ENCODE measurements around the gene TAS2R50.
A peak's percentile ranks its signal among the peaks of the same experiment; 100 is the strongest.
"Not testable (repeated sequence)": the region's sequence is repeated elsewhere in the genome, so short reads cannot be mapped to it uniquely, and the experiment has no call there.

Gene TAS2R50

GRCh38 chr12:10986812-10987211, at the start of gene TAS2R50:
Gene TAS2R50 (minus strand): TSS chr12:10986912. CDS start chr12:10986860, 52 bp downstream.
- DNase-seq (ENCODE audit: low read depth) = no peak

GRCh38 chr12:11033959-11034358, 47.2 kb upstream of the TAS2R50 start:
- DNase-seq (ENCODE audit: low read depth) = not testable (repeated sequence)

GRCh38 chr12:11031307-11031706, 44.6 kb upstream of the TAS2R50 start, which contains the start of gene TAS2R31:
Gene TAS2R31 (minus strand): TSS chr12:11031407. CDS start chr12:11031335, 72 bp downstream.
- no peak for DNase-seq (ENCODE audit: low read depth)

- no peak for DNase-seq (ENCODE audit: low read depth)
These were observed 39.4 kb upstream of the TAS2R50 start for GRCh38 chr12:11026118-11026517.

- DNase-seq (ENCODE audit: low read depth) = no peak
These were observed 36.7 kb upstream of the TAS2R50 start for GRCh38 chr12:11023387-11023786.

- DNase-seq (ENCODE audit: low read depth) = no peak
These were observed 35.8 kb upstream of the TAS2R50 start, which contains the start of gene TAS2R19 for GRCh38 chr12:11022520-11022919. Gene TAS2R19 (minus strand): TSS chr12:11022620. CDS start chr12:11022571, 49 bp downstream.

GRCh38 chr12:11016937-11017336, 30.2 kb upstream of the TAS2R50 start:
- DNase-seq (ENCODE audit: low read depth) = no peak

- no peak for DNase-seq (ENCODE audit: low read depth)
These were observed 29.2 kb upstream of the TAS2R50 start for GRCh38 chr12:11015775-11016430.

GRCh38 chr12:11014234-11014633, 27.5 kb upstream of the TAS2R50 start:
- peak; percentile 28 for DNase-seq (ENCODE audit: low read depth)

- no peak for DNase-seq (ENCODE audit: low read depth)
These were observed 20.9 kb upstream of the TAS2R50 start for GRCh38 chr12:11007608-11008007.

- DNase-seq (ENCODE audit: low read depth) = no peak
These were observed 11.5 kb upstream of the TAS2R50 start, which contains the start of gene TAS2R20 for GRCh38 chr12:10998204-10998603. Gene TAS2R20 (minus strand): TSS chr12:10998304. CDS start chr12:10997875, 429 bp downstream.

- DNase-seq (ENCODE audit: low read depth) = no peak
These were observed 7.6 kb upstream of the TAS2R50 start for GRCh38 chr12:10994307-10994706.

- no peak for DNase-seq (ENCODE audit: low read depth)
These were observed 2.4 kb upstream of the TAS2R50 start for GRCh38 chr12:10989107-10989506.

GRCh38 chr12:10982244-10982643, 4.5 kb downstream of the TAS2R50 start:
- no peak for DNase-seq (ENCODE audit: low read depth)

GRCh38 chr12:10974965-10975364, 11.7 kb downstream of the TAS2R50 start:
- no peak for DNase-seq (ENCODE audit: low read depth)

GRCh38 chr12:10968765-10969456, 17.8 kb downstream of the TAS2R50 start:
- peak; percentile 83 for DNase-seq (ENCODE audit: low read depth)

- DNase-seq (ENCODE audit: low read depth) = peak; percentile 56
These were observed 19.3 kb downstream of the TAS2R50 start for GRCh38 chr12:10967409-10967808.

- no peak for DNase-seq (ENCODE audit: low read depth)
These were observed 20.4 kb downstream of the TAS2R50 start for GRCh38 chr12:10966314-10966713.

- DNase-seq (ENCODE audit: low read depth) = peak; percentile 14
These were observed 21.2 kb downstream of the TAS2R50 start for GRCh38 chr12:10965476-10965875.

GRCh38 chr12:10960211-10960610, 26.5 kb downstream of the TAS2R50 start:
- no peak for DNase-seq (ENCODE audit: low read depth)

GRCh38 chr12:10959804-10960203, 26.9 kb downstream of the TAS2R50 start:
- no peak for DNase-seq (ENCODE audit: low read depth)

- DNase-seq (ENCODE audit: low read depth) = peak; percentile 39
These were observed 29.0 kb downstream of the TAS2R50 start for GRCh38 chr12:10957741-10958140.

- DNase-seq (ENCODE audit: low read depth) = no peak
These were observed 30.6 kb downstream of the TAS2R50 start for GRCh38 chr12:10956085-10956484.

Data from iris pigment epithelial cell (primary cell).